Measurements from ENCODE around the gene HDAC4.

HDAC4 gene

DNA sequence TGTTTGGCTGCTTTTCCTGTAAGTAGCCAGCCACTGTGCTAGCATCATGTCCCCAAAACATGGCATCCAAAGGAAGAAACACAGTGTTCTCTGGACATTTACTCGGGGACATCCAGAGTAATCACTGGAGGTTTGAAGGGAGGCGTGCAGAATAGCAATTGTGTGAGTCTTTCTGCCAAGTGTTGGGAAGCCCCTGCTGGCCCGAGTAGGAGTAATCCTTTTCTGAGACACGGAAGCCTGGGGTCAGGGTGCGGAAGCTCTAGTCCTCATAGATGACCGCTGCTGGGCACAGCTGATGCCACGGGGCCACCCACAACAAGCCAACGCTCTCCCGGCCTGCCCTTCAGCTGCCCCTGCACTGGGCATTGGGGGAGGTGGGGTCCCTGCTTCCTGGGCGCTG, 24.8 kb upstream of the HDAC4 start:
- DNase-seq (ENCODE audit: low read depth): no peak
- no peak overlapping the region for H3K4me3 ChIP-seq (ENCODE audit: control insufficient read depth, low read depth, low read length)
- no peak for TF ChIP-seq CTCF (IDR thresholded peaks at IDR 0.05; ENCODE audit: control insufficient read depth, insufficient read depth, low read depth, low read length, missing control alignments)

DNA sequence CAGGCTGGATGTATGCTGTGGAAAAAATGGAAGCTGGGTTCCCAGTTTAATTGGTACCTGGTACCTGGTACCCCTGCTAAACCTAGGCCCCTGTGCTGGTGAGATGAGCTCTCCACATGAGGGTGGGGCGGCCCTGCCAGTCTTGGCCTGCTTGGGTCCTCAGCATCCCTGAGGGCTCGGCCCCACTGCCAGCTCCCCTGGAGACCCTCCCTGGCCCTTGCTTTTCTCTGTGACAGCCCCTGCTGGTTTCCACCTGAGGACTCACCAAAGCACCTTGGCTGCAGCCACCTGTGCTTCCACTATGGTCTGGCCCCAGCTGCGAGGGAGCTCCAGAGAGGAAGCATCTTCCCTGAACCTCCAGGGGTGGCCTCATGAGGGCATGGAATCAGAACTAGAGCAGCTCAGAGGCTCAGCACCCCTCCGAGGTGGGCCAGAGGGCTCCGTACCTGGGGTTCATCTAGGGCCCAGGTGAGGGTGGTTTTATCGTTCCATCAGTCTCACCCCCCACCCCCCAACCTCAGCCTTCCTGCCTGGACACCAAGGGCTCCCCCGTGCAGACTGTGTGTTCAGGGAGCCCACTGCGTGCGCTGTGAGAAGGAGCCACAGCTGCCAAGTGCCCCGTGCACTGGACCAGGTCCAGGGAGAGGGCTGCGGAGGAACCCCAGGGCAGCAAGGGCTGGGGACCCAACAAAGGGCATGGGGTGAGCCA, 23.7 kb upstream of the HDAC4 start:
- no peak for TF ChIP-seq CTCF (IDR thresholded peaks at IDR 0.05; ENCODE audit: control insufficient read depth, insufficient read depth, low read depth, low read length, missing control alignments)
- no peak overlapping the region for H3K4me3 ChIP-seq (ENCODE audit: control insufficient read depth, low read depth, low read length)
- DNase-seq (ENCODE audit: low read depth): no peak

- TF ChIP-seq CTCF (IDR thresholded peaks at IDR 0.05; ENCODE audit: control insufficient read depth, insufficient read depth, low read depth, low read length, missing control alignments): no peak
- no peak for DNase-seq (ENCODE audit: low read depth)
- no peak overlapping the region for H3K4me3 ChIP-seq (ENCODE audit: control insufficient read depth, low read depth, low read length)
Measured at GRCh38 chr2:239423551-239423950, 22.7 kb upstream of the HDAC4 start.

DNA sequence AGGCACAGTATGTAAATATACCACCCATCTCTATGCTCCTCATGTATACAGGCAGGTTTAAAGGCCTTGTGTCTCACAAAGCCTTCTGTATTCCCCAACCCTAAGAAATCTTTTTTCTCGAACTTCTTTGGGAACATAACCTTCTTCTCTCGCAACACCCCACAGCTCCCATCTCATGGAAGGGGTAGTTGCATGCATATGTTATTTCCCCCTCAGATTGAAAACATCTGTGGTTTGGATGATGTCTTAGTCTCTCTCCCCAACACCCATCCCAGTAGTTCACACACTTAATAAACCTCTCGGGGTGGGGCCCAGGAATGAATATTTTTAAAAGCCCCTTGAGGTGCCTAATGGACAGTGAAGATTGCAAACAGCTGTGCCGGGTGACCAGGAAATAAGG, 21.0 kb upstream of the HDAC4 start:
- DNase-seq (ENCODE audit: low read depth): no peak
- H3K4me3 ChIP-seq (ENCODE audit: control insufficient read depth, low read depth, low read length): no peak overlapping the region
- no peak for TF ChIP-seq CTCF (IDR thresholded peaks at IDR 0.05; ENCODE audit: control insufficient read depth, insufficient read depth, low read depth, low read length, missing control alignments)

- DNase-seq (ENCODE audit: low read depth): no peak
- TF ChIP-seq CTCF (IDR thresholded peaks at IDR 0.05; ENCODE audit: control insufficient read depth, insufficient read depth, low read depth, low read length, missing control alignments): no peak
- no peak overlapping the region for H3K4me3 ChIP-seq (ENCODE audit: control insufficient read depth, low read depth, low read length)
Measured at GRCh38 chr2:239420082-239420481, 19.3 kb upstream of the HDAC4 start.

GRCh38 chr2:239418918-239419317, 18.1 kb upstream of the HDAC4 start:
- H3K4me3 ChIP-seq (ENCODE audit: control insufficient read depth, low read depth, low read length): no peak overlapping the region
- no peak for DNase-seq (ENCODE audit: low read depth)
- TF ChIP-seq CTCF (IDR thresholded peaks at IDR 0.05; ENCODE audit: control insufficient read depth, insufficient read depth, low read depth, low read length, missing control alignments): no peak

Measured in AG09309 (cell line).